GM23338 (cell line): ENCODE data around the gene MYNN.
"Not testable (repeated sequence)": the region's sequence is repeated elsewhere in the genome, so short reads cannot be mapped to it uniquely, and the experiment has no call there.

ENCODE experiments used
- CREB1 ChIP-seq: fragments of 250-450 bp; sonication (Bioruptor Pico); IDR thresholded peaks from 2 replicates; pipeline ENCODE4 v1.5.0; 2020; ENCODE audit warnings: low read depth, mild to moderate bottlenecking, moderate library complexity
- EZH2 ChIP-seq: fragments of 200-600 bp; sonication (generic); IDR thresholded peaks from one replicate; pipeline ENCODE4 v1.8.0; 2017; ENCODE audit warnings: antibody characterized with exemption, mild to moderate bottlenecking, low read depth; ENCODE audit not compliant: unreplicated experiment
- EZH2phosphoT487 ChIP-seq: fragments of 200-600 bp; sonication (generic); IDR thresholded peaks from one replicate; pipeline ENCODE4 v1.8.1; 2018; ENCODE audit warnings: antibody characterized with exemption; ENCODE audit not compliant: unreplicated experiment
- NANOG ChIP-seq: IDR thresholded peaks from 2 replicates; pipeline ENCODE4 v1.6.1; 2016; ENCODE audit warnings: antibody characterized with exemption, borderline replicate concordance
- POLR2AphosphoS5 ChIP-seq: IDR thresholded peaks from 2 replicates; pipeline ENCODE4 v1.6.1; 2016; ENCODE audit warnings: antibody characterized with exemption, low read depth
- ZNF114 ChIP-seq: fragments of 250-450 bp; sonication (Bioruptor Pico); IDR thresholded peaks from 2 replicates; pipeline ENCODE4 v1.5.0; 2020; ENCODE audit warnings: mild to moderate bottlenecking, moderate library complexity
- TF ChIP-seq, protein P1 (sequence below), 2 experiments: fragments of 200-600 bp in 1 of 2; sonication (generic) in 1 of 2; conservative IDR thresholded peaks; 2 replicates each; pipeline versions ENCODE4 v1.5.1 to v1.6.1; 2016 to 2017; ENCODE audit warnings: antibody characterized with exemption in 2 of 2, low read depth in 2 of 2, mild to moderate bottlenecking in 2 of 2, moderate library complexity in 1 of 2
- TF ChIP-seq, protein P2 (sequence below): IDR thresholded peaks from one replicate; pipeline ENCODE4 v1.6.1; 2018; ENCODE audit warnings: antibody characterized with exemption; ENCODE audit not compliant: unreplicated experiment

DNA sequence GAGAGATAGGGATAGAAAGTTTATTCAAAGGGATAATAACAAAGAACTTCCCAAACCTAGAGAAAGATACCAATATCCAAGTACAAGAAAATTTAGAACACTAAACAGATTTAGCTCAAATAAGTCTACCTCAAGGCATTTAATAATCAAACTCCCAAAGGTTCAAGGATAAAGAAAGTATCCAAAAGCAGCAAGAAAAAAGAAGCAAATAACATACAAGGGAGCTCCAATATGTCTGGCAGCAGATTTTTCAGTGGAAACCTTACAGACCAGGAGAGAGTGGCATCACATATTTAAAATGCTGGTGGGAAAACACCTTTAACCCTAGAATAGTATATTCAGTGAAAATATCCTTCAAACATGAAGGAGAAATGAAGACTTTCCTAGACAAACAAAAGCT lies 41.3 kb upstream of the MYNN start:
- TF ChIP-seq EZH2; POLR2AphosphoS5; EZH2phosphoT487; CREB1 (CRISPR knock-in tag); NANOG; ZNF114 (CRISPR knock-in tag): not testable (repeated sequence)
- TF ChIP-seq, protein P1, sequence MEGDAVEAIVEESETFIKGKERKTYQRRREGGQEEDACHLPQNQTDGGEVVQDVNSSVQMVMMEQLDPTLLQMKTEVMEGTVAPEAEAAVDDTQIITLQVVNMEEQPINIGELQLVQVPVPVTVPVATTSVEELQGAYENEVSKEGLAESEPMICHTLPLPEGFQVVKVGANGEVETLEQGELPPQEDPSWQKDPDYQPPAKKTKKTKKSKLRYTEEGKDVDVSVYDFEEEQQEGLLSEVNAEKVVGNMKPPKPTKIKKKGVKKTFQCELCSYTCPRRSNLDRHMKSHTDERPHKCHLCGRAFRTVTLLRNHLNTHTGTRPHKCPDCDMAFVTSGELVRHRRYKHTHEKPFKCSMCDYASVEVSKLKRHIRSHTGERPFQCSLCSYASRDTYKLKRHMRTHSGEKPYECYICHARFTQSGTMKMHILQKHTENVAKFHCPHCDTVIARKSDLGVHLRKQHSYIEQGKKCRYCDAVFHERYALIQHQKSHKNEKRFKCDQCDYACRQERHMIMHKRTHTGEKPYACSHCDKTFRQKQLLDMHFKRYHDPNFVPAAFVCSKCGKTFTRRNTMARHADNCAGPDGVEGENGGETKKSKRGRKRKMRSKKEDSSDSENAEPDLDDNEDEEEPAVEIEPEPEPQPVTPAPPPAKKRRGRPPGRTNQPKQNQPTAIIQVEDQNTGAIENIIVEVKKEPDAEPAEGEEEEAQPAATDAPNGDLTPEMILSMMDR (conservative IDR thresholded peaks at IDR 0.05; ENCODE audit: low read depth in 2 of 2) = not testable (repeated sequence)
- TF ChIP-seq, protein P2, sequence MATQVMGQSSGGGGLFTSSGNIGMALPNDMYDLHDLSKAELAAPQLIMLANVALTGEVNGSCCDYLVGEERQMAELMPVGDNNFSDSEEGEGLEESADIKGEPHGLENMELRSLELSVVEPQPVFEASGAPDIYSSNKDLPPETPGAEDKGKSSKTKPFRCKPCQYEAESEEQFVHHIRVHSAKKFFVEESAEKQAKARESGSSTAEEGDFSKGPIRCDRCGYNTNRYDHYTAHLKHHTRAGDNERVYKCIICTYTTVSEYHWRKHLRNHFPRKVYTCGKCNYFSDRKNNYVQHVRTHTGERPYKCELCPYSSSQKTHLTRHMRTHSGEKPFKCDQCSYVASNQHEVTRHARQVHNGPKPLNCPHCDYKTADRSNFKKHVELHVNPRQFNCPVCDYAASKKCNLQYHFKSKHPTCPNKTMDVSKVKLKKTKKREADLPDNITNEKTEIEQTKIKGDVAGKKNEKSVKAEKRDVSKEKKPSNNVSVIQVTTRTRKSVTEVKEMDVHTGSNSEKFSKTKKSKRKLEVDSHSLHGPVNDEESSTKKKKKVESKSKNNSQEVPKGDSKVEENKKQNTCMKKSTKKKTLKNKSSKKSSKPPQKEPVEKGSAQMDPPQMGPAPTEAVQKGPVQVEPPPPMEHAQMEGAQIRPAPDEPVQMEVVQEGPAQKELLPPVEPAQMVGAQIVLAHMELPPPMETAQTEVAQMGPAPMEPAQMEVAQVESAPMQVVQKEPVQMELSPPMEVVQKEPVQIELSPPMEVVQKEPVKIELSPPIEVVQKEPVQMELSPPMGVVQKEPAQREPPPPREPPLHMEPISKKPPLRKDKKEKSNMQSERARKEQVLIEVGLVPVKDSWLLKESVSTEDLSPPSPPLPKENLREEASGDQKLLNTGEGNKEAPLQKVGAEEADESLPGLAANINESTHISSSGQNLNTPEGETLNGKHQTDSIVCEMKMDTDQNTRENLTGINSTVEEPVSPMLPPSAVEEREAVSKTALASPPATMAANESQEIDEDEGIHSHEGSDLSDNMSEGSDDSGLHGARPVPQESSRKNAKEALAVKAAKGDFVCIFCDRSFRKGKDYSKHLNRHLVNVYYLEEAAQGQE = not testable (repeated sequence)
